Measurements from ENCODE around the gene ZXDC. TPM values are rescaled to one million over a fixed set of nuclear protein-coding genes. Genes with fewer than 3 reads are reported as not detected.

ZXDC gene
- total and polyA plus RNA-seq, 2 experiments from 2014 or later = 6.1 to 19.2 TPM

DNA sequence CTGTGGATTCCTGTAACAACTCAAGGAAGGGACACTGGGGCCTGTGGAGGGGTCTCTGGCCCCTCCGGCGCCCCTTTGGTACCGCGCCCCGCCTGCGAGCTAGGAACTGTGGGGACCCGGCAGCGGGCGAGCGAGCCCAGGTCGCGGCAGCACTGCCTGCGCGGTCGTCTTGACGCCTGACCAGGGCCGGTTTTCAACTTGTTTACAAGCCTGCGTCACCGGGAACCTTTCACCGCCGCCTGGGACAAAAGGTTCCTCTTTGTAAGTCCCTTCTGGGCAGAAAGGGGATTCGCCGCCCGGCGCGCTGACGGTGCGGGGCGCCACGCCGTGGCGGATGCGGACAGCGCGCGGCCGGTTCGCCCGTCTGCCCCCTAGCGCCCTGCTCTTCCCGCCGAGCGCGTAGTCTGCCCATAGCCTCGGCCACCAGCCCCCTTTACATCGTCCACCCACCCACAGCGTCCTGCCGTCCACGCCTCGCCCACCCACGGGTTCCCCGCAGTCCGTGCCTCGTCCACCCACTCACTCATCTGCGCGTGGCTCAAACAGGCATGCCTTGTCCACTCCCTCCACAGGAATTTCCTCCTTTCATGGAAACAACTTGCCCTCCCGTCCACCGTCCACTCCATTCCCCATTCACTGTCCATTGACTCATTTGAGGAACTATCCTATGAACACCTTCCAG lies 86.4 kb downstream of the ZXDC start:
- 2 to 4% methylated on average over 32 to 57 of the region's 58 CpGs for WGBS, 2 experiments (ENCODE audit: low coverage in 1 of 2, low lambda C conversion rate in 2 of 2, missing lambda C conversion rate in 2 of 2)
- in situ Hi-C loops (cut with MboI) = loop anchor here (25.0 kb wide), 1 partner anchor 427 kb away; the partner anchor contains the start of gene ROPN1B
- Histone ChIP-seq H3K79me2 (ENCODE audit: insufficient read depth) (no peaks in the 10 kb centered on the region), H3K27ac (no peak overlapping the region), H4K20me1 (ENCODE audit: insufficient read depth) (no peaks in the 10 kb centered on the region), H3K9me3 (ENCODE audit: low read depth) (no peaks in the 10 kb centered on the region), H3K4me2 (ENCODE audit: unreplicated experiment) (peak overlapping the region; percentile 89), H3K4me1 (ENCODE audit: insufficient read depth) (no peaks in the 10 kb centered on the region), H3K27me3 (replicated peaks; ENCODE audit: insufficient read depth) (peaks cover 16% of the 10 kb centered on the region), H3F3A (ENCODE audit: insufficient read depth) (no peaks in the 10 kb centered on the region), H3K36me3 (ENCODE audit: low read depth) (no peaks in the 10 kb centered on the region), H2AFZ (peak overlapping the region; percentile 92), H3K4me3 (peak overlapping the region; percentile 80), H3K9ac (peak overlapping the region; percentile 76), H3K9me2 (ENCODE audit: insufficient read depth) (no peaks in the 10 kb centered on the region)
- DNase-seq = peak; percentile 90
- no peak for TF ChIP-seq EZH2 (IDR thresholded peaks at IDR 0.05; ENCODE audit: insufficient read depth, poor library complexity, severe bottlenecking)
- TF ChIP-seq EZH2phosphoT487 (IDR thresholded peaks at IDR 0.05; ENCODE audit: insufficient read depth, low read depth) = no peak

Other genes starting within 250 kb of the ZXDC start
- 0.13 and 0.54 TPM in 2 replicates for gene KLF15, start 118.5 kb downstream of the ZXDC start, total RNA-seq (2014; rRNA removed; shearing (Covaris generic))
- gene KLF15, start 118.5 kb downstream of the ZXDC start, polyA plus RNA-seq (2016; fragmentation: Nextera tagmentation; extraction: Ambion mirVana) = 0.14 TPM in 1 of 2 replicates, not detected in the other
- not detected in 2 replicates for gene CFAP100, start 81.0 kb downstream of the ZXDC start, total RNA-seq (2014; rRNA removed; shearing (Covaris generic))
- not detected in 2 replicates for gene CFAP100, start 81.0 kb downstream of the ZXDC start, polyA plus RNA-seq (2016; fragmentation: Nextera tagmentation; extraction: Ambion mirVana)
- gene UROC1, start 41.9 kb upstream of the ZXDC start, total RNA-seq (2014; rRNA removed; shearing (Covaris generic)) = not detected in 2 replicates
- gene UROC1, start 41.9 kb upstream of the ZXDC start, polyA plus RNA-seq (2016; fragmentation: Nextera tagmentation; extraction: Ambion mirVana) = not detected in 2 replicates
- not detected in 2 replicates for gene CHST13, start 48.3 kb upstream of the ZXDC start, total RNA-seq (2014; rRNA removed; shearing (Covaris generic))
- 0.11 TPM in 1 of 2 replicates, not detected in the other for gene CHST13, start 48.3 kb upstream of the ZXDC start, polyA plus RNA-seq (2016; fragmentation: Nextera tagmentation; extraction: Ambion mirVana)
- gene C3orf22, start 83.0 kb upstream of the ZXDC start, total RNA-seq (2014; rRNA removed; shearing (Covaris generic)) = not detected in 2 replicates
- gene C3orf22, start 83.0 kb upstream of the ZXDC start, polyA plus RNA-seq (2016; fragmentation: Nextera tagmentation; extraction: Ambion mirVana) = not detected in 2 replicates
- 15.9 and 16.2 TPM in 2 replicates for gene TXNRD3, start 179.2 kb upstream of the ZXDC start, total RNA-seq (2014; rRNA removed; shearing (Covaris generic))
- 14.7 and 15.7 TPM in 2 replicates for gene TXNRD3, start 179.2 kb upstream of the ZXDC start, polyA plus RNA-seq (2016; fragmentation: Nextera tagmentation; extraction: Ambion mirVana)
- 8.9 and 15.8 TPM in 2 replicates for gene CHCHD6, start 228.3 kb upstream of the ZXDC start, total RNA-seq (2014; rRNA removed; shearing (Covaris generic))
- gene CHCHD6, start 228.3 kb upstream of the ZXDC start, polyA plus RNA-seq (2016; fragmentation: Nextera tagmentation; extraction: Ambion mirVana) = 19.9 and 21.4 TPM in 2 replicates